ENCODE data around the gene NEK11. TPM values are rescaled to one million over a fixed set of nuclear protein-coding genes. Genes with fewer than 3 reads are reported as not detected.

Gene NEK11
- total RNA-seq, 1 donor from 2014 or later: 9.6 TPM

DNA sequence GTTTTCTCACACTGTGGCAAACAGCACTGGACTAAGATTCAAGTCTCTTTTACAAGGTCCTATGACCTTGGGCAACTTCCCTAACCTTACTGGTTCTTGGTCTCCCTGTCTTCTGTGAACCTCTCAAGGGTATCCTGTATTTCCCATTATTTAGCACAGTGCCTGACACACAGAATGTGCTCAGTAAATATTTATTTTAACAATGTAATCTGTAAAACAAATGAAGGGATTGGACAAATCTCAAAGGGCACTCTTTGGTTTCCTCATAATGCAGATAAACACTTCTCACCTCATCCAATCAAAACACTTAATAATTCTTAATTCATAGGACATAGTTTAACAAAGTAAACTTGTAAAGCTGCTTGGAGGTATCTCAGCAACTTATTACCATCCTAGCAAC lies 367.7 kb downstream of the NEK11 start:
- no peak for DNase-seq (ENCODE audit: low spot score)
- Mint-ChIP-seq H3K4me1 (ENCODE audit: unreplicated experiment) (peaks cover 3% of the 10 kb centered on the region), H3K4me3 (ENCODE audit: unreplicated experiment) (no peak overlapping the region), H3K27ac (ENCODE audit: unreplicated experiment) (no peak overlapping the region), H3K27me3 (ENCODE audit: unreplicated experiment) (no peaks in the 10 kb centered on the region), H3K9me3 (ENCODE audit: unreplicated experiment) (no peaks in the 10 kb centered on the region), H3K36me3 (ENCODE audit: low read depth, unreplicated experiment) (no peaks in the 10 kb centered on the region)
- TF ChIP-seq, protein P1, sequence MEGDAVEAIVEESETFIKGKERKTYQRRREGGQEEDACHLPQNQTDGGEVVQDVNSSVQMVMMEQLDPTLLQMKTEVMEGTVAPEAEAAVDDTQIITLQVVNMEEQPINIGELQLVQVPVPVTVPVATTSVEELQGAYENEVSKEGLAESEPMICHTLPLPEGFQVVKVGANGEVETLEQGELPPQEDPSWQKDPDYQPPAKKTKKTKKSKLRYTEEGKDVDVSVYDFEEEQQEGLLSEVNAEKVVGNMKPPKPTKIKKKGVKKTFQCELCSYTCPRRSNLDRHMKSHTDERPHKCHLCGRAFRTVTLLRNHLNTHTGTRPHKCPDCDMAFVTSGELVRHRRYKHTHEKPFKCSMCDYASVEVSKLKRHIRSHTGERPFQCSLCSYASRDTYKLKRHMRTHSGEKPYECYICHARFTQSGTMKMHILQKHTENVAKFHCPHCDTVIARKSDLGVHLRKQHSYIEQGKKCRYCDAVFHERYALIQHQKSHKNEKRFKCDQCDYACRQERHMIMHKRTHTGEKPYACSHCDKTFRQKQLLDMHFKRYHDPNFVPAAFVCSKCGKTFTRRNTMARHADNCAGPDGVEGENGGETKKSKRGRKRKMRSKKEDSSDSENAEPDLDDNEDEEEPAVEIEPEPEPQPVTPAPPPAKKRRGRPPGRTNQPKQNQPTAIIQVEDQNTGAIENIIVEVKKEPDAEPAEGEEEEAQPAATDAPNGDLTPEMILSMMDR (IDR thresholded peaks at IDR 0.05; ENCODE audit: unreplicated experiment): no peak

DNA sequence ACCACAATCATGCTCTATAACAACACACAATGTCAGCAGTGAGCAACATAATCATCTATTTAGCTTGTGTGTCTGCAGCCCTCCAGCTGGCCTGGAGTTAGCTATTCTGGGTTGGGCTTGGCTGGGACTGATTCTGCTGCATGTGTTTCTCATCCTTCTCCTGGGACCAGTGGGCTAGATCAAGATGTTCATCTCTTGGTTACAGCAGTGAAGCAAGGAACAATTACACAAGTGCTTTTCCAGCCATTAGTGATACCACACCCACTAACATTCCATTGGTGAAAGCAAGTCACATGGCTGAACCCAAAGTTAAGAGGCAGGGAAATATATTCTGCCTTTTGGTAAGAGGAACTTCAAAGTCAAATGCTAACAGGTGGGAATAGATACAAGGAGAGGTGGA lies 369.5 kb downstream of the NEK11 start:
- H3K4me1 Mint-ChIP-seq (ENCODE audit: unreplicated experiment): no peaks in the 10 kb centered on the region
- H3K27ac Mint-ChIP-seq (ENCODE audit: unreplicated experiment): no peak overlapping the region
- TF ChIP-seq, protein P1 (IDR thresholded peaks at IDR 0.05; ENCODE audit: unreplicated experiment): no peak
- DNase-seq (ENCODE audit: low spot score): no peak
- no peak overlapping the region for H3K4me3 Mint-ChIP-seq (ENCODE audit: unreplicated experiment)
- no peaks in the 10 kb centered on the region for H3K27me3 Mint-ChIP-seq (ENCODE audit: unreplicated experiment)
- no peaks in the 10 kb centered on the region for H3K36me3 Mint-ChIP-seq (ENCODE audit: low read depth, unreplicated experiment)
- no peaks in the 10 kb centered on the region for H3K9me3 Mint-ChIP-seq (ENCODE audit: unreplicated experiment)

DNA sequence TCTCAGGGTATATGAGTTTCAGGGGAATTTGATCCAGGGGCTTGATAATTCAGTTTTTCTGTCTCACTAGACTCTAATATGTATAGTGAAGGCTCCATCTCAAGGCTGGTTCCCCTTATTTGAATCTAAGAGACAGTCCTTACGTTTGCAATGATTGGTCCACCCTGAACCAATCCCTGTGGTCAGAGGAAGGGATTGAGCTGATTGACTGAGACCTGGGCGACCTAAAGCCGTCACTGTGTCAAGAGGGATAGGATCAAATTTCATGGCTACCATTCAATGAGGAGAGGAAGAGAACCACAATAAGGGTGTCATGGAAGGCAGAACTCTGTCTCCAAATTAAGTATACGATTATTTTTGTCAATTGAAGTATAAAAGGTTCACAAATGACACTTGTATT lies 371.2 kb downstream of the NEK11 start:
- peaks cover 5% of the 10 kb centered on the region for H3K4me1 Mint-ChIP-seq (ENCODE audit: unreplicated experiment)
- no peak for DNase-seq (ENCODE audit: low spot score)
- no peaks in the 10 kb centered on the region for H3K27me3 Mint-ChIP-seq (ENCODE audit: unreplicated experiment)
- no peak overlapping the region for H3K4me3 Mint-ChIP-seq (ENCODE audit: unreplicated experiment)
- no peaks in the 10 kb centered on the region for H3K9me3 Mint-ChIP-seq (ENCODE audit: unreplicated experiment)
- H3K36me3 Mint-ChIP-seq (ENCODE audit: low read depth, unreplicated experiment): no peaks in the 10 kb centered on the region
- TF ChIP-seq, protein P1 (IDR thresholded peaks at IDR 0.05; ENCODE audit: unreplicated experiment): no peak
- H3K27ac Mint-ChIP-seq (ENCODE audit: unreplicated experiment): no peak overlapping the region

Other genes starting within 250 kb of the NEK11 start
- 102 TPM for gene ATP2C1, start 132.8 kb upstream of the NEK11 start, total RNA-seq (ENCODE audit: unreplicated experiment)
- 5.5 TPM for gene ASTE1, start 52 bp upstream of the NEK11 start, total RNA-seq (ENCODE audit: unreplicated experiment)

Measured in endothelial cell (in vitro differentiated cells).